ENCODE results near the gene CGNL1. TPM values are rescaled to one million over a fixed set of nuclear protein-coding genes. Genes with fewer than 3 reads are reported as not detected.
A peak's percentile ranks its signal among the peaks of the same experiment; 100 is the strongest.

The CGNL1 gene
- total and polyA plus RNA-seq, 8 donors, result 26.5 to 68.1 (median 34.5) TPM

DNA sequence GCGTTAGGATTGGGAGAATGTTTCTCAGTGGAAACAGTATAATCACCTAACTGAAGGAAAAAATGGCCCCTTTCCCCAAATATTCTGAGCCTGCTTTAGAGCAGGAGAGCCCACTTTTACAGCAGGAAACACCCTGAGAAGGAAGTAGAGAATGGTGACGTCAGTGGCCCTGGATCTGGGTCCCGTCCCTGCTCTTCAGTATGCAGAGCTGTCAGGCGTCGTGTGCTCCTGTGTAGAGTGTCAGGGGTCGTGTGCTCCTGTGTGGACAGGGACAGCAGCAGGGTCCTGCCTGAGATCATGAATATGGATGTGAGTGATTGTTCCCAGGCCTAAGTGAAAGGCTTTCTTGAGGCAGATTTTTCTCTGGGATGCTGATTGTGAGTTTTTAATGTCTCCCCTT is 45.2 kb downstream of the CGNL1 start:
- peak; percentile 52 for ATAC-seq
- TF ChIP-seq, protein P1, sequence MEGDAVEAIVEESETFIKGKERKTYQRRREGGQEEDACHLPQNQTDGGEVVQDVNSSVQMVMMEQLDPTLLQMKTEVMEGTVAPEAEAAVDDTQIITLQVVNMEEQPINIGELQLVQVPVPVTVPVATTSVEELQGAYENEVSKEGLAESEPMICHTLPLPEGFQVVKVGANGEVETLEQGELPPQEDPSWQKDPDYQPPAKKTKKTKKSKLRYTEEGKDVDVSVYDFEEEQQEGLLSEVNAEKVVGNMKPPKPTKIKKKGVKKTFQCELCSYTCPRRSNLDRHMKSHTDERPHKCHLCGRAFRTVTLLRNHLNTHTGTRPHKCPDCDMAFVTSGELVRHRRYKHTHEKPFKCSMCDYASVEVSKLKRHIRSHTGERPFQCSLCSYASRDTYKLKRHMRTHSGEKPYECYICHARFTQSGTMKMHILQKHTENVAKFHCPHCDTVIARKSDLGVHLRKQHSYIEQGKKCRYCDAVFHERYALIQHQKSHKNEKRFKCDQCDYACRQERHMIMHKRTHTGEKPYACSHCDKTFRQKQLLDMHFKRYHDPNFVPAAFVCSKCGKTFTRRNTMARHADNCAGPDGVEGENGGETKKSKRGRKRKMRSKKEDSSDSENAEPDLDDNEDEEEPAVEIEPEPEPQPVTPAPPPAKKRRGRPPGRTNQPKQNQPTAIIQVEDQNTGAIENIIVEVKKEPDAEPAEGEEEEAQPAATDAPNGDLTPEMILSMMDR (IDR thresholded peaks at IDR 0.05), result no peak
- Histone ChIP-seq H3K36me3 (no peaks in the 10 kb centered on the region), H3K4me3 (no peak overlapping the region), H3K9me3 (no peaks in the 10 kb centered on the region), H3K27ac (peak overlapping the region in 1 of 2 donors; percentile 4), H3K27me3 (no peaks in the 10 kb centered on the region), H3K4me1 (peaks cover 8 to 14% of the 10 kb centered on the region in 2 donors)
- intact Hi-C loops (cut with DNase I), result no loop called here
- DNase-seq, result no peak

DNA sequence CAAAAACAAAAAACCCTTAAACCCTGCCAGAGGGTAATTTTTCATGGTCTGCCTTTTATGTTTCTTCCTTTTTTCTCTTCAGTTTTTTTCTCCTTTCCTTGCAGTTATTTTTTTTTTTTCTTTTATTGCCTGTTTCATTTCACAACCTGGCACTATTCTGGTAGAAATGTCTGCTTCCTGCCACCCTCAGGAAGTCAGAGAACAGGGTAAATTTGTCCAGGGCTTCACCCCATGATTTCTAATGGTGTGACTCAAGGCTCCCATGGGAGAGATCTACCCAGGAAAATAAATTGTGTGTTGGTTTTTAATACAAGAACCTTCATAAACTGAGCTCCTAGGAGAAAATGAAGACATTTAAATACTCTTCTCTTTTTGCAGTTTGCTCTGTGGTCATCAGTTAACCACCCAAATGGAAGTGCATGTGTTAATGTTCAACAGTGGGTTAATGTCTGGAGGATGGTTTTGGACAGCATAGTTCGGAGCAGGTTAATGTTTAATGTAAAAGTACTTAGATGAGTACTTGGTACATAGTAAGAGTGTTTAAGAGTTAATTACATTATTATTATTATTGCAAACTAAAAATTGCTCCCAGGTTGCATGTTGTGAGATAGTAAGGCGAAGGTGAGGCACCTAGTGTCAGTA is 45.9 kb downstream of the CGNL1 start:
- no peaks in the 10 kb centered on the region for H3K9me3 ChIP-seq
- H3K27ac ChIP-seq, result peak overlapping the region in 1 of 2 donors; percentile 4

GRCh38 chr15:57423599-57424140 is 47.4 kb downstream of the CGNL1 start:
- intact Hi-C loops (cut with DNase I), result no loop called here
- TF ChIP-seq, protein P1 (IDR thresholded peaks at IDR 0.05), result no peak
- no peak overlapping the region for H3K27ac ChIP-seq
- no peak for DNase-seq
- no peaks in the 10 kb centered on the region for H3K27me3 ChIP-seq
- H3K4me1 ChIP-seq, result peaks cover 17 to 22% of the 10 kb centered on the region in 2 donors
- ATAC-seq, result no peak
- H3K4me3 ChIP-seq, result no peak overlapping the region
- H3K36me3 ChIP-seq, result no peaks in the 10 kb centered on the region
- no peaks in the 10 kb centered on the region for H3K9me3 ChIP-seq

More for the DNA sequence above, 45.9 kb downstream of the CGNL1 start:
- TF ChIP-seq, protein P1 (IDR thresholded peaks at IDR 0.05), result no peak
- intact Hi-C loops (cut with DNase I), result no loop called here
- ATAC-seq (peak; percentile 80), DNase-seq (no peak)
- no peak overlapping the region for H3K4me3 ChIP-seq
- H3K27me3 ChIP-seq, result no peaks in the 10 kb centered on the region
- no peaks in the 10 kb centered on the region for H3K36me3 ChIP-seq
- peaks cover 13 to 14% of the 10 kb centered on the region in 2 donors for H3K4me1 ChIP-seq

GRCh38 chr15:57424628-57425405 is 48.5 kb downstream of the CGNL1 start:
- H3K36me3 ChIP-seq, result no peaks in the 10 kb centered on the region
- no peak overlapping the region for H3K27ac ChIP-seq
- no peaks in the 10 kb centered on the region for H3K9me3 ChIP-seq
- ATAC-seq (no peak), DNase-seq (no peak)
- H3K27me3 ChIP-seq, result no peaks in the 10 kb centered on the region
- H3K4me1 ChIP-seq, result peaks cover 17 to 22% of the 10 kb centered on the region in 2 donors
- intact Hi-C loops (cut with DNase I), result no loop called here
- TF ChIP-seq, protein P1 (IDR thresholded peaks at IDR 0.05), result no peak
- H3K4me3 ChIP-seq, result no peak overlapping the region

DNA sequence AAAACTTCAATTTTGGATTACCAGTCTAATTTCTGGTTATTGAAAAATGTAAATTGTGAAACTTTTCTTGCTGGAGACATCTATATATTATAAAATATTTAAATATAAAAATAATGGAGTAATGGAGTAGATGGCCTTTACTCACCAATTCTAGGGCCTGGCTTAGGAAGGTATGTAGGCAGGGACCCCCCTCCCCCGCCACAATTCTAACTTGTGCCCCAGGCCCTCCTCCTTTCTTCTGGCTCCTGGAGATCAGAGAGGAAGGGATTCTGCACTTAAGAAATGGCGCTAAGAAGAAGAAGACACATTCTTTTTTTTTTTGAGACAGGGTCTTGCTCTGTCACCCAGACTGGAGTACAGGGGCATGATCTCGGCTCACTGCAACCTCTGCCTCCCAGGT is 49.5 kb downstream of the CGNL1 start:
- no peaks in the 10 kb centered on the region for H3K27me3 ChIP-seq
- H3K4me1 ChIP-seq, result peaks cover 18 to 22% of the 10 kb centered on the region in 2 donors
- DNase-seq, result no peak
- TF ChIP-seq, protein P1 (IDR thresholded peaks at IDR 0.05), result no peak
- no peak overlapping the region for H3K27ac ChIP-seq
- H3K36me3 ChIP-seq, result no peaks in the 10 kb centered on the region
- no peak overlapping the region for H3K4me3 ChIP-seq
- intact Hi-C loops (cut with DNase I), result no loop called here
- no peaks in the 10 kb centered on the region for H3K9me3 ChIP-seq
- ATAC-seq, result no peak

Measured in left lung (tissue), 10 donors.